ENCODE results near the gene GPR15.

GPR15 gene

GRCh38 chr3:98529856-98530459 is 1.8 kb upstream of the GPR15 start:
- FAIRE-seq, result no peak
- DNase-seq (ENCODE audit: insufficient read length, low spot score), result no peak

- DNase-seq (ENCODE audit: insufficient read length, low spot score) (no peak), FAIRE-seq (no peak)
Measured at GRCh38 chr3:98530676-98531075, 1.1 kb upstream of the GPR15 start.

DNA sequence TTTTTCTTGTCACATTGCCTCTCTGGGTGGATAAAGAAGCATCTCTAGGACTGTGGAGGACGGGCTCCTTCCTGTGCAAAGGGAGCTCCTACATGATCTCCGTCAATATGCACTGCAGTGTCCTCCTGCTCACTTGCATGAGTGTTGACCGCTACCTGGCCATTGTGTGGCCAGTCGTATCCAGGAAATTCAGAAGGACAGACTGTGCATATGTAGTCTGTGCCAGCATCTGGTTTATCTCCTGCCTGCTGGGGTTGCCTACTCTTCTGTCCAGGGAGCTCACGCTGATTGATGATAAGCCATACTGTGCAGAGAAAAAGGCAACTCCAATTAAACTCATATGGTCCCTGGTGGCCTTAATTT is 478 bp downstream of the GPR15 start:
- DNase-seq (ENCODE audit: insufficient read length, low spot score), result no peak
- no peak for FAIRE-seq

- FAIRE-seq (no peak), DNase-seq (ENCODE audit: insufficient read length, low spot score) (no peak)
Measured at GRCh38 chr3:98532709-98533571, 1.2 kb downstream of the GPR15 start.

DNA sequence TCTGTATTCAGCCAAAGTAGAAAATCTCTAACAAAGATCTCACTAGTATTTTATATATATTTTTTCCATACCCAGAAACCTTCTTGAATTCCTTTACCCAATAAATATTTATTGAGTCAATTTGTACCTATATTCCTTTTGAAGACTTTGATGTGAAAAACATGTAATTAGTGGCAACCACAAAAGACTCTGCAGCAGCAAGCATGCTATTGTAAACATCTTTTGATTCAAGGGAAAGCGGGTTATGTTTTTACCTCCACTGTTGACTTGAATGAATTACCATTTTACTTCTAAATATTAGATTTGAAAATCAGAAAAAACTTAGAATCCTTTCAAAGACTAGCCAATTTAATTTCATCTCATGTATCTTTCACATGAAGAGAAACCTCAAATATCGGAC is 2.4 kb downstream of the GPR15 start:
- DNase-seq (ENCODE audit: insufficient read length, low spot score) (no peak), FAIRE-seq (no peak)

DNA sequence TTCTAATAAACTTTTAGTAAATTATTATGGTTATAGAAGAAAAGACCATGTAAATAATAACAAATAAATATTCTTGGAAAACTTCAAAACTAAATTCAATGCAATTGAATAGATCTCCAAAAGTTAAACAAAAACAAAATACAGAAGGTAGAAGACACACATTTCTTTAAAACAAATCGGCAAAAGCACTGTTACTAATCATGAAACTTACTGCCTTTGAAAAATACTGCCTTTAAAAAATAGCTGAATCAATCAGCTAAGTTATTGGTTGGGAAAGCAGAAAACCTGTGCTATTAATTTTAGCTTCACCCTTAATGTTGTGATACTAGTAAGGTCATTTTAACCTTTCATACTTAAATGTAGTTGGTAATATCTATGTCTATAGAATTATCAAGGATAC is 3.0 kb downstream of the GPR15 start:
- DNase-seq (ENCODE audit: insufficient read length, low spot score) (no peak), FAIRE-seq (no peak)

- DNase-seq (ENCODE audit: insufficient read length, low spot score) (no peak), FAIRE-seq (no peak)
Measured at GRCh38 chr3:98536456-98537017, 4.8 kb downstream of the GPR15 start.

DNA sequence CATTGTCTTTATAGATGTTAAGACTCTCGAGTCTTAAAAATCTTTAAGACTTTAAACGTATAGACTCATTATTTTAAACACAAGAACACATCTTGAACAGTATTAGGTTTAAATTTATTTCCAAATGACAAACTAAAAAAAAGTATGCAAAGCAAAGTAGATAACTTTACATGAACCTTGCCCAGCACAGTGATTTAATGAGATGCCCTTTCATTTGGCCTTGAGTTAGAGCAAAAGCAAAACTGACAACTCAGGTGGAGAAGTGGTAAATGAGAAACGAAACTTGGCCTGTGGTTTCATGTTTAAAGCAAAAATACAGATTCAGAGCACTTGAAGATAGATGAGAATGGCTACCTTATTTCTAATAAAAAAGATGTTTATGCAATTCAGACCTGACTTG is 8.6 kb downstream of the GPR15 start:
- no peak for FAIRE-seq
- no peak for DNase-seq (ENCODE audit: insufficient read length, low spot score)

DNA sequence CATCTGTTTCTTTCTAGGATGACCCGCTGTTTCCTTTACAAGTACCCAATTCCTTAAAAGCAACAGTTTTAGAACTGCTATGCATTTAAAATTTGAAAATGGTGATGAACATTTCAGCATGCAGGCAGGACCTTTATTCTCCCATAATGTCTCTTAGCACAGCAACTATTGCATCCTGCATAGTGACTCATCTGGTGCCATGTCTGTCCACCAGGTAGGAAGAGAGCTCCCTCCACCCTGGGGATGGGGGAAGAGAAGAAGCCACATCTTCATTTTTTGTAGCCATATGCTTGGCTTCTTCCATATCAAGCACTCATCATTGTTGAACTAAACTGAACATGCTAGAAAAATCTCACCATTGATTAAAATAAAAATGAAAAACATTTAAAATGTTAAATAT is 9.9 kb downstream of the GPR15 start:
- FAIRE-seq, result no peak

DNA sequence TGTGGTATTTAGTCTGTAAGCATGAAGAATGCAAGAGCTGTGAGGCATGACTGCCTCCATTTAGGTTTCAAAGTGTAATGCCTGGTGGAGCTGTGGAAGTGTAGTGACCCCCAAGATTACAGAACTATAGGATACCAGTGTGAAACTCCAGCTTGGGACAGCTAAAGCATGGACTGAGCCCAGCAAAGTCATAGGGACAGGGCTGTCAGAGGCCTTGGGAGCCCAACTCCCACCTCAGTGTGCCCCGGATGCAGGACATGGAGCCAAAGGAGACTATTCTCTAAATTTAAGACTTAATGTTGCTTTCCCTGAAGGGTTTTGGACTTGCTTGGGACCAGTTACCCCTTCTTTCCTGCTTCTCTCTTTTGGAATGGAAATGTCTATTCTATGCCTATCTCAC is 10.8 kb downstream of the GPR15 start:
- DNase-seq (ENCODE audit: insufficient read length, low spot score) (no peak), FAIRE-seq (no peak)

More for the DNA sequence above, 9.9 kb downstream of the GPR15 start:
- no peak for DNase-seq (ENCODE audit: insufficient read length, low spot score)

- DNase-seq (ENCODE audit: insufficient read length, low spot score) (no peak), FAIRE-seq (no peak)
Measured at GRCh38 chr3:98545940-98546339, 14.2 kb downstream of the GPR15 start.

DNA sequence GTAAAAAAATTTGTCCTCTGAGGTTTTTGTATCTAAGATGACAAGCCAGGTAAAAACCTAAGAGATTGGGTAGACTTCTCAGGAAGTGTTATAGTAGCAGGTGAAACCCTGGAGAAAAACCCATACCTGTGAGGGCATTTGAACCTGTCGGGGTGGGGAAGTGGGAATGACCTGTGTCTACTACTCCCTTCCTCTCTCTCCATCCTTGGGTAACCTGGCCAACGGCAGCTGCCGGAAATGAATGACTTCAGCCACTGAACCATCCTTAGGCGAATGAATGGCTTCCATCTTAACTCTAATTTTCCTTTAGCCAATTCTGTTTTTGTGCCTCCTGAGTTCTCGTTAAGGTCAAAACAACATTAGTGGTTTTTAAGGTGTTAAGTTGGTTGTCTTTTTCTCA is 16.8 kb downstream of the GPR15 start:
- FAIRE-seq (no peak), DNase-seq (ENCODE audit: insufficient read length, low spot score) (no peak)

GRCh38 chr3:98550833-98551232 is 19.1 kb downstream of the GPR15 start:
- DNase-seq (ENCODE audit: insufficient read length, low spot score), result no peak
- FAIRE-seq, result peak; percentile 13

DNA sequence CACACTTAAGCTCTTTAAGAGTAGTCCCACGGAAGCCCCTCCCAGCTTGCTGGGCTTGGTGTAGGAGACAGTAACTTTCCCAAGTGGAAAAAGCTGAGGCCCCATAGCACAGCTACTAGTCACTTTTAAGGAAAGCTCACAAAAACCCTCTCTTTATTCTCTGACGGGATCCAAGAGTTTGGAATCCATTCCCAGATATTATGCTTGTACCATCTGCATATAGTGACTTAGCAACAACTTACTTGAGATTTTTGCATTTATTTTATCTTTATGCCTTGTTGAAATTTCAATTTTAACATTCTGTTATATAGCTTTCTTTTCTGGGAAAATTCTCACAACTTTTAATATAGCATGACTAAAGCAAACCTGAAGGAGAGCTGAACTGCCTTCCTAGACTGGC is 19.5 kb downstream of the GPR15 start:
- DNase-seq (ENCODE audit: insufficient read length, low spot score), result no peak
- FAIRE-seq, result no peak

GRCh38 chr3:98551754-98552153 is 20.0 kb downstream of the GPR15 start:
- DNase-seq (ENCODE audit: insufficient read length, low spot score), result no peak
- no peak for FAIRE-seq

GRCh38 chr3:98552232-98553020 is 20.6 kb downstream of the GPR15 start:
- no peak for FAIRE-seq
- no peak for DNase-seq (ENCODE audit: insufficient read length, low spot score)

DNA sequence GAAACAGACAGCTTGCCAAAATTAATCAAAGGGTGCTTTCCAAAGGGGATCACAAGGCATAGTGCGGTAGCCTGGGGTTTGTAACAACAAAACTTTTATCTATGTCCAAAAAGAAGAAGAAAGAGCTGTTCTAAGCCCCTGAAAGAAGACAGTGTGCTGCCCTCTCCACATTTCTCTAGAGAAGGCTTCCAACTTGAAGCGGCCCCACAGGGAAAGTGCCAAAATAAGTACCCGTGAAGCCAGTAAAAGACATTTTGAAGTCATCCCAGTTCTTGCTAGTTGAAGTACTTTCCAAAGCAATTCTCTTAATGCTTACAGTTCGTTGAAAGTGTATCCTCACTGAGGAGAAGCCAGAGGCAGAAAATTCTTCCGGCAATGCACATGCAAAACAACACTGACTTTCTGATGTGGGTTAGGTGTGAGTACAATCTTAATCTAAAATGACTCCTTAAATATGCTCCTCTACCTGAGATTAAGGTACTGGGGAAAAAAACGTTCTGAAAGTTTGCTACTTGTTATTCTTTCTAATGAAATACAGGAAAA is 21.3 kb downstream of the GPR15 start:
- FAIRE-seq, result no peak
- no peak for DNase-seq (ENCODE audit: insufficient read length, low spot score)

GRCh38 chr3:98553753-98554152 is 22.0 kb downstream of the GPR15 start:
- FAIRE-seq, result no peak
- no peak for DNase-seq (ENCODE audit: insufficient read length, low spot score)

- no peak for DNase-seq (ENCODE audit: insufficient read length, low spot score)
- no peak for FAIRE-seq
Measured at GRCh38 chr3:98554580-98554979, 22.8 kb downstream of the GPR15 start.

- no peak for FAIRE-seq
- DNase-seq (ENCODE audit: insufficient read length, low spot score), result no peak
Measured at GRCh38 chr3:98555025-98555379, 23.2 kb downstream of the GPR15 start.

Measured in HTR-8/SVneo (cell line).